ENCODE data around the gene MCF2L2.

DNA sequence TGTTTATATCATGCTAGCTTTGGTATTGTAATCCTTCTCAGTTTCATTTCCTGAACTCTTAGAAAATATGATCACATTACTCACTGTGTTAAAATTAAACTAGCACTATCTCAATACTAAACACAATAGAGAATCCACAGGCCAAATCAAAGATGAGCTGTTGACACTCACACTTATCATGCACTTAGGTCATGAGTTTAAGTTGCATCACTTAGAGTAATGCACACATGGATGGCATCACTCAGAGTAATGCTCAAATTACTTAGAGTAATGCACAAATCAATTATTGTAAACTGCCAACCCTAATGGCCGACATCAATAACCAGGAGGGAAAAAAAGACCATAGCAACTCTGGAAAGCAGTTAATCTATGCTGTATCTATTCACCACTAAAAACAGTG is 40.0 kb upstream of the MCF2L2 start:
- no peak for TF ChIP-seq POLR2A (IDR thresholded peaks at IDR 0.05; ENCODE audit: low read depth, low read length)
- TF ChIP-seq PAX5 (IDR thresholded peaks at IDR 0.05; ENCODE audit: insufficient read depth, low read length, severe bottlenecking), result no peak
- no peak for TF ChIP-seq POLR2AphosphoS5 (IDR thresholded peaks at IDR 0.05; ENCODE audit: low read depth, low read length)
- TF ChIP-seq SPI1 (IDR thresholded peaks at IDR 0.05; ENCODE audit: low read depth, low read length), result no peak

Measured in GM12891 (cell line).